K562 (cell line): ENCODE data around the gene ABT1. TPM values are rescaled to one million over a fixed set of nuclear protein-coding genes. Genes with fewer than 3 reads are reported as not detected.

Experiments
- FOSL1 ChIP-seq: fragments of 200-800 bp; sonication (Bioruptor generic); conservative IDR thresholded peaks from 2 replicates; pipeline ENCODE4 v1.6.1; 2016; ENCODE audit warnings: missing genetic modification characterization, missing compliant biosample characterization
- TRIM24 ChIP-seq, 2 experiments: fragments of 450-650 bp; IDR thresholded peaks; 2 replicates each; pipeline ENCODE4 v1.6.1; 2016
- ZNF217 ChIP-seq: sonication (generic); formaldehyde crosslinking; IDR thresholded peaks from 2 replicates; pipeline ENCODE4 v1.8.0; 2022; ENCODE audit warnings: mild to moderate bottlenecking, missing genetic modification reagents
- ZNF76 ChIP-seq: fragments of 250-450 bp; sonication (Bioruptor Pico); IDR thresholded peaks from 2 replicates; pipeline ENCODE4 v1.4.0; 2020; ENCODE audit warnings: mild to moderate bottlenecking, moderate library complexity, borderline replicate concordance
- polyA plus RNA-seq, 8 experiments: library from polyadenylated mRNA; depleted of rRNA in 4 of 8; stranded (reverse) in 5 of 8; unstranded in 3 of 8; fragments of >200 nt; fragmentation: Nextera tagmentation in 2 of 8; fragmentation: Illumina TruSeq in 1 of 8; extraction: Ambion mirVana in 2 of 8; extraction: Trizol in 1 of 8; gene quantifications; 2 replicates each; pipeline versions ENCODE4 v1.2.1 to v1.2.3, GENCODE V29; 2011 to 2014; ENCODE audit warnings: inconsistent platforms in 1 of 8, missing spikeins in 1 of 8
- total RNA-seq, 7 experiments: library from RNA; depleted of rRNA in 6 of 7; stranded (reverse); fragments of >200 nt in 6 of 7; fragmentation: Illumina TruSeq in 2 of 7; extraction: Trizol in 2 of 7; gene quantifications; 2 replicates each; pipeline versions ENCODE4 v1.2.1 to v1.2.3, GENCODE V29; 2011 to 2021; ENCODE audit warnings: low replicate concordance in 1 of 7
- TF ChIP-seq, protein P1 (sequence below): sonication (generic); formaldehyde crosslinking; IDR thresholded peaks from 2 replicates; pipeline ENCODE4 v1.8.0; 2022; ENCODE audit warnings: missing genetic modification reagents, mild to moderate bottlenecking, borderline replicate concordance
- TF ChIP-seq, protein P2 (sequence below): sonication (generic); formaldehyde crosslinking; IDR thresholded peaks from 2 replicates; pipeline ENCODE4 v1.8.1; 2023; ENCODE audit warnings: missing genetic modification reagents, mild to moderate bottlenecking, borderline replicate concordance
- TF ChIP-seq, protein P3 (sequence below), 2 experiments: fragments of 450-650 bp; formaldehyde crosslinking in 1 of 2; IDR thresholded peaks; 2 replicates each; pipeline versions ENCODE4 v1.4.0 to v1.6.1; 2014 to 2020; ENCODE audit warnings: mild to moderate bottlenecking in 2 of 2, borderline replicate concordance in 1 of 2, low read depth in 1 of 2
- TF ChIP-seq, protein P4 (sequence below): fragments of 450-650 bp; formaldehyde crosslinking; IDR thresholded peaks from 2 replicates; pipeline ENCODE4 v1.4.0; 2020; ENCODE audit warnings: mild to moderate bottlenecking, moderate library complexity

ABT1 gene
- total and polyA plus RNA-seq, 9 of the 15 experiments (the other 6 are each of a cell fraction or from before 2014, with no cell fraction given), result 8.8 to 52.7 (median 40.7) TPM

DNA sequence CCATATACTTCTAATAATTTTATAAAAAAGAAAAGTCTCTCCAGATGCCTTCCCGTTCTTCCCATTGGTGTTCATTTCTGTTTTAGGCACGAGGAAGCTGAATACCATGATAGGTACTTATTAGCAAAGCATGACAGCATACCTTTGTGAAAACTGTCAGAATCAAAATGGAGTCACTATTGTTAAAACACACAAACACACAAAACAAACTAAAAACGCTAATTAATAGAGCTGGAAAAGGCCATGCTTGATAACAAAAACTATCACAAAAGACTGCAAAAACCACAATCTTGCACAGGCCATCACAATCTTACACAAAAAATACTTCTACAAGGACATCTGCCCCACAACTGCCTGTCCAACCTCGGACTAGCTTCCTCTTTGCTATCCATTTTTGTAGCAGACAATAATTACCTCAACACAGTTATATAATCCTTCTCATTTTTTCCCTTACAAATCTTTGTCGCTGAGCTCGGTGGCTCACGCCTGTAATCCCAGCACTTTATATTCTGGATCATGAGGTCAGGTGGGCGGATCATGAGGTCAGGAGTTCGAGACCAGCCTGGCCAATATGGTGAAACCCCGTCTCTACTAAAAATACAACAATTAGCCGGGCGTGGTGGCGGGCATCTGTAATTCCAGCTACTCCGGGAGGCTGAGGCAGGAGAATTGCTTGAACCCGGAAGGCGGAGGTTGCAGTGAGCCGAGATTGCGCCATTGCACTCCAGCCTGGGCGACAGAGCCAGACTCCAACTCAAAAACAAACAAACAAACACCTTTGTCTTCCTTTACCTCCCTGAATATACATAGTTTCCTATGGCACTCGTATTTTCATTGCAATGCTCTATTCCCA lies 3.2 kb upstream of the ABT1 start (continued):
- TF ChIP-seq, protein P1, sequence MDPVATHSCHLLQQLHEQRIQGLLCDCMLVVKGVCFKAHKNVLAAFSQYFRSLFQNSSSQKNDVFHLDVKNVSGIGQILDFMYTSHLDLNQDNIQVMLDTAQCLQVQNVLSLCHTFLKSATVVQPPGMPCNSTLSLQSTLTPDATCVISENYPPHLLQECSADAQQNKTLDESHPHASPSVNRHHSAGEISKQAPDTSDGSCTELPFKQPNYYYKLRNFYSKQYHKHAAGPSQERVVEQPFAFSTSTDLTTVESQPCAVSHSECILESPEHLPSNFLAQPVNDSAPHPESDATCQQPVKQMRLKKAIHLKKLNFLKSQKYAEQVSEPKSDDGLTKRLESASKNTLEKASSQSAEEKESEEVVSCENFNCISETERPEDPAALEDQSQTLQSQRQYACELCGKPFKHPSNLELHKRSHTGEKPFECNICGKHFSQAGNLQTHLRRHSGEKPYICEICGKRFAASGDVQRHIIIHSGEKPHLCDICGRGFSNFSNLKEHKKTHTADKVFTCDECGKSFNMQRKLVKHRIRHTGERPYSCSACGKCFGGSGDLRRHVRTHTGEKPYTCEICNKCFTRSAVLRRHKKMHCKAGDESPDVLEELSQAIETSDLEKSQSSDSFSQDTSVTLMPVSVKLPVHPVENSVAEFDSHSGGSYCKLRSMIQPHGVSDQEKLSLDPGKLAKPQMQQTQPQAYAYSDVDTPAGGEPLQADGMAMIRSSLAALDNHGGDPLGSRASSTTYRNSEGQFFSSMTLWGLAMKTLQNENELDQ (CRISPR knock-in tag), result no peak
- TF ChIP-seq, protein P2, sequence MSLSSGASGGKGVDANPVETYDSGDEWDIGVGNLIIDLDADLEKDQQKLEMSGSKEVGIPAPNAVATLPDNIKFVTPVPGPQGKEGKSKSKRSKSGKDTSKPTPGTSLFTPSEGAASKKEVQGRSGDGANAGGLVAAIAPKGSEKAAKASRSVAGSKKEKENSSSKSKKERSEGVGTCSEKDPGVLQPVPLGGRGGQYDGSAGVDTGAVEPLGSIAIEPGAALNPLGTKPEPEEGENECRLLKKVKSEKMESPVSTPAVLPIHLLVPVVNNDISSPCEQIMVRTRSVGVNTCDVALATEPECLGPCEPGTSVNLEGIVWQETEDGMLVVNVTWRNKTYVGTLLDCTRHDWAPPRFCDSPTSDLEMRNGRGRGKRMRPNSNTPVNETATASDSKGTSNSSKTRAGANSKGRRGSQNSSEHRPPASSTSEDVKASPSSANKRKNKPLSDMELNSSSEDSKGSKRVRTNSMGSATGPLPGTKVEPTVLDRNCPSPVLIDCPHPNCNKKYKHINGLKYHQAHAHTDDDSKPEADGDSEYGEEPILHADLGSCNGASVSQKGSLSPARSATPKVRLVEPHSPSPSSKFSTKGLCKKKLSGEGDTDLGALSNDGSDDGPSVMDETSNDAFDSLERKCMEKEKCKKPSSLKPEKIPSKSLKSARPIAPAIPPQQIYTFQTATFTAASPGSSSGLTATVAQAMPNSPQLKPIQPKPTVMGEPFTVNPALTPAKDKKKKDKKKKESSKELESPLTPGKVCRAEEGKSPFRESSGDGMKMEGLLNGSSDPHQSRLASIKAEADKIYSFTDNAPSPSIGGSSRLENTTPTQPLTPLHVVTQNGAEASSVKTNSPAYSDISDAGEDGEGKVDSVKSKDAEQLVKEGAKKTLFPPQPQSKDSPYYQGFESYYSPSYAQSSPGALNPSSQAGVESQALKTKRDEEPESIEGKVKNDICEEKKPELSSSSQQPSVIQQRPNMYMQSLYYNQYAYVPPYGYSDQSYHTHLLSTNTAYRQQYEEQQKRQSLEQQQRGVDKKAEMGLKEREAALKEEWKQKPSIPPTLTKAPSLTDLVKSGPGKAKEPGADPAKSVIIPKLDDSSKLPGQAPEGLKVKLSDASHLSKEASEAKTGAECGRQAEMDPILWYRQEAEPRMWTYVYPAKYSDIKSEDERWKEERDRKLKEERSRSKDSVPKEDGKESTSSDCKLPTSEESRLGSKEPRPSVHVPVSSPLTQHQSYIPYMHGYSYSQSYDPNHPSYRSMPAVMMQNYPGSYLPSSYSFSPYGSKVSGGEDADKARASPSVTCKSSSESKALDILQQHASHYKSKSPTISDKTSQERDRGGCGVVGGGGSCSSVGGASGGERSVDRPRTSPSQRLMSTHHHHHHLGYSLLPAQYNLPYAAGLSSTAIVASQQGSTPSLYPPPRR, result no peak
- TF ChIP-seq, protein P3, sequence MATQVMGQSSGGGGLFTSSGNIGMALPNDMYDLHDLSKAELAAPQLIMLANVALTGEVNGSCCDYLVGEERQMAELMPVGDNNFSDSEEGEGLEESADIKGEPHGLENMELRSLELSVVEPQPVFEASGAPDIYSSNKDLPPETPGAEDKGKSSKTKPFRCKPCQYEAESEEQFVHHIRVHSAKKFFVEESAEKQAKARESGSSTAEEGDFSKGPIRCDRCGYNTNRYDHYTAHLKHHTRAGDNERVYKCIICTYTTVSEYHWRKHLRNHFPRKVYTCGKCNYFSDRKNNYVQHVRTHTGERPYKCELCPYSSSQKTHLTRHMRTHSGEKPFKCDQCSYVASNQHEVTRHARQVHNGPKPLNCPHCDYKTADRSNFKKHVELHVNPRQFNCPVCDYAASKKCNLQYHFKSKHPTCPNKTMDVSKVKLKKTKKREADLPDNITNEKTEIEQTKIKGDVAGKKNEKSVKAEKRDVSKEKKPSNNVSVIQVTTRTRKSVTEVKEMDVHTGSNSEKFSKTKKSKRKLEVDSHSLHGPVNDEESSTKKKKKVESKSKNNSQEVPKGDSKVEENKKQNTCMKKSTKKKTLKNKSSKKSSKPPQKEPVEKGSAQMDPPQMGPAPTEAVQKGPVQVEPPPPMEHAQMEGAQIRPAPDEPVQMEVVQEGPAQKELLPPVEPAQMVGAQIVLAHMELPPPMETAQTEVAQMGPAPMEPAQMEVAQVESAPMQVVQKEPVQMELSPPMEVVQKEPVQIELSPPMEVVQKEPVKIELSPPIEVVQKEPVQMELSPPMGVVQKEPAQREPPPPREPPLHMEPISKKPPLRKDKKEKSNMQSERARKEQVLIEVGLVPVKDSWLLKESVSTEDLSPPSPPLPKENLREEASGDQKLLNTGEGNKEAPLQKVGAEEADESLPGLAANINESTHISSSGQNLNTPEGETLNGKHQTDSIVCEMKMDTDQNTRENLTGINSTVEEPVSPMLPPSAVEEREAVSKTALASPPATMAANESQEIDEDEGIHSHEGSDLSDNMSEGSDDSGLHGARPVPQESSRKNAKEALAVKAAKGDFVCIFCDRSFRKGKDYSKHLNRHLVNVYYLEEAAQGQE (IDR thresholded peaks at IDR 0.05; ENCODE audit: borderline replicate concordance), result peak; percentile 14; the same call in 1 of the 2 replicates
- TF ChIP-seq, protein P3 (CRISPR knock-in tag; IDR thresholded peaks at IDR 0.05; ENCODE audit: low read depth), result no peak
- no peak for TF ChIP-seq FOSL1
- TF ChIP-seq ZNF76 (CRISPR knock-in tag), result peak; percentile 83; the same call in 1 of the 2 replicates
- TF ChIP-seq ZNF217 (CRISPR knock-in tag), result no peak
- TF ChIP-seq, protein P4, sequence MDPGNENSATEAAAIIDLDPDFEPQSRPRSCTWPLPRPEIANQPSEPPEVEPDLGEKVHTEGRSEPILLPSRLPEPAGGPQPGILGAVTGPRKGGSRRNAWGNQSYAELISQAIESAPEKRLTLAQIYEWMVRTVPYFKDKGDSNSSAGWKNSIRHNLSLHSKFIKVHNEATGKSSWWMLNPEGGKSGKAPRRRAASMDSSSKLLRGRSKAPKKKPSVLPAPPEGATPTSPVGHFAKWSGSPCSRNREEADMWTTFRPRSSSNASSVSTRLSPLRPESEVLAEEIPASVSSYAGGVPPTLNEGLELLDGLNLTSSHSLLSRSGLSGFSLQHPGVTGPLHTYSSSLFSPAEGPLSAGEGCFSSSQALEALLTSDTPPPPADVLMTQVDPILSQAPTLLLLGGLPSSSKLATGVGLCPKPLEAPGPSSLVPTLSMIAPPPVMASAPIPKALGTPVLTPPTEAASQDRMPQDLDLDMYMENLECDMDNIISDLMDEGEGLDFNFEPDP (CRISPR knock-in tag), result no peak
- peak in 1 of 2 experiments; percentile 37; a peak in 1 of 4 replicates for TF ChIP-seq TRIM24 (IDR thresholded peaks at IDR 0.05)
